ENCODE measurements around the gene TMBIM1.

The TMBIM1 gene

GRCh38 chr2:218292048-218293014 is at the start of gene TMBIM1:
Gene TMBIM1 (minus strand): TSS chr2:218292503. CDS start chr2:218282141, 10,362 bp downstream.
- DNase-seq (ENCODE audit: low read depth, low spot score) = peak; percentile 32

GRCh38 chr2:218341381-218341780 is 49.1 kb upstream of the TMBIM1 start:
- no peak for DNase-seq (ENCODE audit: low read depth, low spot score)

GRCh38 chr2:218340656-218341055 is 48.4 kb upstream of the TMBIM1 start:
- no peak for DNase-seq (ENCODE audit: low read depth, low spot score)

- no peak for DNase-seq (ENCODE audit: low read depth, low spot score)
These were observed 42.2 kb upstream of the TMBIM1 start for GRCh38 chr2:218334531-218334930.

GRCh38 chr2:218332920-218333645 is 40.8 kb upstream of the TMBIM1 start:
- no peak for DNase-seq (ENCODE audit: low read depth, low spot score)

- no peak for DNase-seq (ENCODE audit: low read depth, low spot score)
These were observed 40.0 kb upstream of the TMBIM1 start for GRCh38 chr2:218332288-218332687.

- DNase-seq (ENCODE audit: low read depth, low spot score) = no peak
These were observed 39.4 kb upstream of the TMBIM1 start for GRCh38 chr2:218331745-218332144.

- no peak for DNase-seq (ENCODE audit: low read depth, low spot score)
These were observed 37.7 kb upstream of the TMBIM1 start for GRCh38 chr2:218329826-218330593.

GRCh38 chr2:218329027-218329825 is 36.9 kb upstream of the TMBIM1 start:
- DNase-seq (ENCODE audit: low read depth, low spot score) = no peak

- no peak for DNase-seq (ENCODE audit: low read depth, low spot score)
These were observed 36.0 kb upstream of the TMBIM1 start for GRCh38 chr2:218328294-218328693.

GRCh38 chr2:218327451-218328210 is 35.3 kb upstream of the TMBIM1 start:
- DNase-seq (ENCODE audit: low read depth, low spot score) = no peak

GRCh38 chr2:218326315-218326714 is 34.0 kb upstream of the TMBIM1 start:
- DNase-seq (ENCODE audit: low read depth, low spot score) = no peak

GRCh38 chr2:218325566-218326160 is 33.4 kb upstream of the TMBIM1 start:
- no peak for DNase-seq (ENCODE audit: low read depth, low spot score)

GRCh38 chr2:218323526-218324472 is 31.5 kb upstream of the TMBIM1 start:
- no peak for DNase-seq (ENCODE audit: low read depth, low spot score)

GRCh38 chr2:218322768-218323525 is 30.6 kb upstream of the TMBIM1 start:
- peak; percentile 74 for DNase-seq (ENCODE audit: low read depth, low spot score)

GRCh38 chr2:218320704-218321336 is 28.5 kb upstream of the TMBIM1 start:
- DNase-seq (ENCODE audit: low read depth, low spot score) = no peak

GRCh38 chr2:218319813-218320365 is 27.6 kb upstream of the TMBIM1 start:
- no peak for DNase-seq (ENCODE audit: low read depth, low spot score)

Measured in smooth muscle cell of the brain vasculature (primary cell).